Measurements from ENCODE around the gene ZHX3. TPM values are rescaled to one million over a fixed set of nuclear protein-coding genes. Genes with fewer than 3 reads are reported as not detected.

The ZHX3 gene
- total and polyA plus RNA-seq, 11 donors, result 10.9 to 43.9 (median 32.3) TPM

DNA sequence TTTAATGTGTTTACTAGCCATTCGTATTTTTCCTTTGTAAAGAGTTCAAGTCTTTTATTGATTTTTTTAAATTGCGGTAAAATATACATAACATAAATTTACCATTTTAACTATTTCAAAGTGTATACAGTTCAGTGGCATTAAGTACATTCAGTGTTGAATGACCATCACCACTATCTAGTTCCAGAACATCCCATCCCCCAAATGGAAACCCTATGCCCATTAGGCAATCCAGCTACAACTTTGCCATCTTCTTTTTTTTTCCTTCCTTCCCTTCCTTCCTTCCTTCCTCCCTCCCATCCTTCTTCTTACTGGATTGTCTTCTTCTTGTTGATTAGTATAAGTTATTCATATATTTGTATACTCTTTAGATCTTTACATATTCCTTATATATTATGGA is 31.7 kb upstream of the ZHX3 start:
- WGBS, 4 donors, result 94 to 97% (median 95%) methylated on average over 2 of the region's 2 CpGs
- ATAC-seq (no peak), DNase-seq (no peak)
- Histone ChIP-seq H3K9me3 (no peaks in the 10 kb centered on the region), H3K27ac (no peak overlapping the region), H3K27me3 (no peaks in the 10 kb centered on the region), H3K36me3 (peaks cover 0 to 72% (median 47%) of the 10 kb centered on the region in 9 donors), H3K4me1 (peaks cover 0 to 3% (median 0%) of the 10 kb centered on the region in 12 donors), H3K4me3 (no peak overlapping the region)
- TF ChIP-seq, protein P1, sequence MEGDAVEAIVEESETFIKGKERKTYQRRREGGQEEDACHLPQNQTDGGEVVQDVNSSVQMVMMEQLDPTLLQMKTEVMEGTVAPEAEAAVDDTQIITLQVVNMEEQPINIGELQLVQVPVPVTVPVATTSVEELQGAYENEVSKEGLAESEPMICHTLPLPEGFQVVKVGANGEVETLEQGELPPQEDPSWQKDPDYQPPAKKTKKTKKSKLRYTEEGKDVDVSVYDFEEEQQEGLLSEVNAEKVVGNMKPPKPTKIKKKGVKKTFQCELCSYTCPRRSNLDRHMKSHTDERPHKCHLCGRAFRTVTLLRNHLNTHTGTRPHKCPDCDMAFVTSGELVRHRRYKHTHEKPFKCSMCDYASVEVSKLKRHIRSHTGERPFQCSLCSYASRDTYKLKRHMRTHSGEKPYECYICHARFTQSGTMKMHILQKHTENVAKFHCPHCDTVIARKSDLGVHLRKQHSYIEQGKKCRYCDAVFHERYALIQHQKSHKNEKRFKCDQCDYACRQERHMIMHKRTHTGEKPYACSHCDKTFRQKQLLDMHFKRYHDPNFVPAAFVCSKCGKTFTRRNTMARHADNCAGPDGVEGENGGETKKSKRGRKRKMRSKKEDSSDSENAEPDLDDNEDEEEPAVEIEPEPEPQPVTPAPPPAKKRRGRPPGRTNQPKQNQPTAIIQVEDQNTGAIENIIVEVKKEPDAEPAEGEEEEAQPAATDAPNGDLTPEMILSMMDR (IDR thresholded peaks at IDR 0.05), result no peak
- TF ChIP-seq POLR2A (IDR thresholded peaks at IDR 0.05), result no peak
- intact Hi-C loops (cut with DNase I), result loop anchor here in 2 of 10 donors (10.0 kb wide), 1 partner anchor 346 kb away; no protein-coding TSS in a partner anchor

DNA sequence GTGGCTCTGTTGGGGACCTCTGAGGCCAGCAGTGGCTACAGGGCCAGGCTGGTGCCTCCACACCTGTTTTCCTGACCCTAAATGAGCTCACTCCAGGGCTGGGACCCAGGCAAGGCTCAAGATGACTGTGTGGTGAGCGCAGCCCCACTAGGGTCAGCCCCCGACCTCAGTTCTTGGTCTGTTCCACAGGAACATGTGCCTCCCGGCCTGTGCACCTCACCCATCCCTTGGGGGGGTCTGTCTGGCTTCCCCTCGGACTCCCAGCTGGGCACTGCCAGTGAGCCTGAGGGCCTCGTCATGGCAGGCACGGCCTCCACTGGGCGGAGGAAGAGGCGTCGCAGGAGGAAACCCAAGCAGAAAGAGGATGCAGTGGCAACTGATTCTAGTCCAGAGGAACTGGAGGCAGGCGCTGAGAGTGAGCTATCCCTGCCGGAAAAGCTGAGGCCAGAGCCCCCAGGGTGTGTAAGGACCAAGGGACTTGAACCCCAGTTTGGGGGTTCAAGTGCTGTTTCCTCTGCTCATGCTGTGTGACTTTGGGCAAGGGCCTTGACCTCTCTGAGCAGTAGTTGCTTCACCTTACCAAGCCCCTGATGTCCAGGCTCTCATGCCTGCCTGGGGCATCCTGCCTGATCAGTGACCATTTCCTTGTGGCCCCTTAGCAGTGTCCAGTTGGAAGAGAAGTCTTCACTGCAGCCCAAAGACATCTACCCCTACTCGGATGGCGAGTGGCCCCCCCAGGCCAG is 31.1 kb upstream of the ZHX3 start:
- no peaks in the 10 kb centered on the region for H3K27me3 ChIP-seq
- H3K36me3 ChIP-seq, result peaks cover 0 to 68% (median 47%) of the 10 kb centered on the region in 9 donors
- no peak overlapping the region for H3K4me3 ChIP-seq
- peaks cover 0 to 6% (median 0%) of the 10 kb centered on the region in 12 donors for H3K4me1 ChIP-seq
- no peak for TF ChIP-seq POLR2A (IDR thresholded peaks at IDR 0.05)
- H3K9me3 ChIP-seq, result no peaks in the 10 kb centered on the region
- ATAC-seq, result no peak
- intact Hi-C loops (cut with DNase I), result loop anchor here in 2 of 10 donors (10.0 kb wide), 1 partner anchor 346 kb away; no protein-coding TSS in a partner anchor
- no peak overlapping the region for H3K27ac ChIP-seq
- WGBS, 4 donors, result 93 to 99% (median 94%) methylated on average over 5 to 13 of the region's 13 CpGs
- peak in 1 of 5 donors; percentile 28 for DNase-seq

DNA sequence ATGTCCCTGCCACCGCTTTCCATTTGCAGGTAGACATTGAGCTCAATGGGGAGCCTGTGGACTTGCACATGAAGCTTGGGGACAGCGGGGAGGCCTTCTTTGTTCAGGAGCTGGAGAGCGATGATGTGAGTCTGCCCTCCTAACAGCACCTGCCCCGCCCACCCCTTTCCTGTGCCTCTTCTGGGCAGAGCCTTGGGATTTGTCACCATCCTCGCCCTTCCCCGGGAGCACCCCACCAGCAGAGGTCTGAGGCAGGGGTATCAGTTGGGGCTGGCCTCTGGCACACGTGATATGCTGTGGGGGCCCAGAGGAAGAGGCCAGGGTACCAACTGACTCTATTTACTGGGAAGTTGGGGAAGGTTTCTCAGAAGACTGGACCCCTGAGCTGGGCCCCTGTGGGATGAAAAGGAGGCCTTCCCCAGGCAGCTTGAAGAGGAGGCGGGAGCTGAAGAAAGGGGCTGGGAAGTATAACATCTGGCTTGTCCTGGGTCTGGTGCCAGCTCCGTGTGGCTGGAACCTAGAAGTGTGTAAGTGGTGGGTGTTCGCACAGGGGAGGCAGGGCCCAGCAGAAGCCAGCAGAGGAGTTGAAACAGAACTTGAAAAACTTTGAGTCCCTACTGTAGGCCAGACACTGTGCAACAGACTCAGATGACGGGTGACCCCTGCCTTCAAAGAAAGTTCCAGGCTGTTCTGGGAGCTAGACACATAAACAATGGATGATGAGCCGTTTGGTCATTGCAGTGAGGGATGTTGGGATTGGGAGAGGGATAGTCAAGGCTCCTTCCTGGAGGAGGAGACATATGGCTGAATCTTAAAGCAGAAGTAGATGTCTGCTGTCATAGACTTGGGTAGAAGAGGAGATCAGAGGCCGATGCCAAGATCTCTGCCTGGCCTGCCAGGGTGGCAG is 30.2 kb upstream of the ZHX3 start:
- no peaks in the 10 kb centered on the region for H3K27me3 ChIP-seq
- H3K9me3 ChIP-seq, result no peaks in the 10 kb centered on the region
- H3K4me1 ChIP-seq, result peaks cover 0 to 11% (median 0%) of the 10 kb centered on the region in 12 donors
- DNase-seq, result peak in 2 of 5 donors; percentile 53 to 57
- H3K4me3 ChIP-seq, result no peak overlapping the region
- peaks cover 0 to 66% (median 44%) of the 10 kb centered on the region in 9 donors for H3K36me3 ChIP-seq
- no peak for TF ChIP-seq POLR2A (IDR thresholded peaks at IDR 0.05)
- TF ChIP-seq, protein P1 (IDR thresholded peaks at IDR 0.05), result no peak
- WGBS, 4 donors, result 84 to 91% (median 85%) methylated on average over 11 to 13 of the region's 13 CpGs
- intact Hi-C loops (cut with DNase I), result loop anchor here in 2 of 10 donors (10.0 kb wide), 1 partner anchor 347 kb away; no protein-coding TSS in a partner anchor
- peak; percentile 37 to 76 (median 44) for ATAC-seq
- H3K27ac ChIP-seq, result peak overlapping the region in 2 of 12 donors; percentile 7 to 19

DNA sequence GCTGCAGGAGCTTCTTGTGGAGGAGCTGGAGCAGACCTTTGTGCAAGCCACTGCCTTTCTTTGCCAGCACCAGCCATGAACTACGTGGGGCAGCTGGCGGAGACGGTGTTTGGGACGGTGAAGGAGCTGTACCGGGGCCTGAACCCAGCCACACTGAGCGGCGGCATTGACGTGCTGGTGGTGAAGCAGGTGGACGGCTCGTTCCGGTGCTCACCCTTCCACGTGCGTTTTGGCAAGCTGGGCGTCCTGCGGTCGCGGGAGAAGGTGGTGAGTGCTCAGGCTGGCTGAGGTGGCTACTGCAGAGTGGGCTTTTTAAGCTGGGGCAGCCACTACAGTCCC is 28.2 kb upstream of the ZHX3 start:
- peaks cover 0 to 31% (median 10%) of the 10 kb centered on the region in 12 donors for H3K4me1 ChIP-seq
- H3K9me3 ChIP-seq, result no peaks in the 10 kb centered on the region
- no peak overlapping the region for H3K4me3 ChIP-seq
- peaks cover 0 to 50% (median 32%) of the 10 kb centered on the region in 9 donors for H3K36me3 ChIP-seq
- no peak overlapping the region for H3K27ac ChIP-seq
- intact Hi-C loops (cut with DNase I), result loop anchor here in 4 of 10 donors (2.0 to 10.0 kb wide), 2 partner anchors 63 to 349 kb away; no protein-coding TSS in a partner anchor
- ATAC-seq, result no peak
- H3K27me3 ChIP-seq, result no peaks in the 10 kb centered on the region
- peak in 1 of 5 donors; percentile 28 for DNase-seq
- WGBS, 4 donors, result 83 to 93% (median 92%) methylated on average over 7 to 17 of the region's 17 CpGs
- no peak for TF ChIP-seq POLR2A (IDR thresholded peaks at IDR 0.05)
- TF ChIP-seq, protein P1 (IDR thresholded peaks at IDR 0.05), result no peak

Data from heart left ventricle (tissue), 16 donors.